Astrocyte of the spinal cord (primary cell): ENCODE data around the gene CASP14.
A peak's percentile ranks its signal among the peaks of the same experiment; 100 is the strongest.
"Not testable (repeated sequence)": the region's sequence is repeated elsewhere in the genome, so short reads cannot be mapped to it uniquely, and the experiment has no call there.

ENCODE experiments used
- DNase-seq: peaks from one replicate; pipeline ENCODE4 v3.0.0; 2011; ENCODE audit warnings: low read depth, low spot score
- H3K4me3 ChIP-seq: 2 replicates; pipeline ENCODE4 v1.5.1; 2011; ENCODE audit warnings: low read depth, mild to moderate bottlenecking, low read length, moderate library complexity
- in situ Hi-C: cut with HindIII; loops from 2 replicates; pipeline ENCODE4 v1.10.0; 2017; ENCODE audit warnings: low sequenced_read_pairs
- TF ChIP-seq, protein P1 (sequence below): IDR thresholded peaks from 2 replicates; pipeline ENCODE4 v1.5.1; 2012; ENCODE audit warnings: low read depth, mild to moderate bottlenecking, low read length, inconsistent platforms

Gene CASP14

DNA sequence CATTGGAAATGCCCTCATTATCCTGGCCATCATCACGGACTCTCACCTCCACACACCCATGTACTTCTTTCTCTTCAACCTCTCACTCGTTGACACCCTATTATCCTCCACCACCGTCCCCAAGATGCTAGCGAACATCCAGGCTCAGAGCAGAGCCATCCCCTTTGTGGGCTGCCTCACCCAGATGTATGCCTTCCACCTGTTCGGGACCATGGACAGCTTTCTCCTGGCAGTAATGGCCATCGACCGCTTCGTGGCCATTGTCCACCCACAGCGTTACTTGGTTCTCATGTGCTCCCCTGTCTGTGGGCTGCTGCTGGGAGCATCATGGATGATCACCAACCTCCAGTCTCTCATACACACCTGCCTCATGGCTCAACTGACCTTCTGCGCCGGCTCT, 37.9 kb downstream of the CASP14 start:
- DNase-seq, result no peak
- in situ Hi-C loops, result no loop called here
- TF ChIP-seq, protein P1, sequence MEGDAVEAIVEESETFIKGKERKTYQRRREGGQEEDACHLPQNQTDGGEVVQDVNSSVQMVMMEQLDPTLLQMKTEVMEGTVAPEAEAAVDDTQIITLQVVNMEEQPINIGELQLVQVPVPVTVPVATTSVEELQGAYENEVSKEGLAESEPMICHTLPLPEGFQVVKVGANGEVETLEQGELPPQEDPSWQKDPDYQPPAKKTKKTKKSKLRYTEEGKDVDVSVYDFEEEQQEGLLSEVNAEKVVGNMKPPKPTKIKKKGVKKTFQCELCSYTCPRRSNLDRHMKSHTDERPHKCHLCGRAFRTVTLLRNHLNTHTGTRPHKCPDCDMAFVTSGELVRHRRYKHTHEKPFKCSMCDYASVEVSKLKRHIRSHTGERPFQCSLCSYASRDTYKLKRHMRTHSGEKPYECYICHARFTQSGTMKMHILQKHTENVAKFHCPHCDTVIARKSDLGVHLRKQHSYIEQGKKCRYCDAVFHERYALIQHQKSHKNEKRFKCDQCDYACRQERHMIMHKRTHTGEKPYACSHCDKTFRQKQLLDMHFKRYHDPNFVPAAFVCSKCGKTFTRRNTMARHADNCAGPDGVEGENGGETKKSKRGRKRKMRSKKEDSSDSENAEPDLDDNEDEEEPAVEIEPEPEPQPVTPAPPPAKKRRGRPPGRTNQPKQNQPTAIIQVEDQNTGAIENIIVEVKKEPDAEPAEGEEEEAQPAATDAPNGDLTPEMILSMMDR, result no peak
- H3K4me3 ChIP-seq, result no peak overlapping the region

DNA sequence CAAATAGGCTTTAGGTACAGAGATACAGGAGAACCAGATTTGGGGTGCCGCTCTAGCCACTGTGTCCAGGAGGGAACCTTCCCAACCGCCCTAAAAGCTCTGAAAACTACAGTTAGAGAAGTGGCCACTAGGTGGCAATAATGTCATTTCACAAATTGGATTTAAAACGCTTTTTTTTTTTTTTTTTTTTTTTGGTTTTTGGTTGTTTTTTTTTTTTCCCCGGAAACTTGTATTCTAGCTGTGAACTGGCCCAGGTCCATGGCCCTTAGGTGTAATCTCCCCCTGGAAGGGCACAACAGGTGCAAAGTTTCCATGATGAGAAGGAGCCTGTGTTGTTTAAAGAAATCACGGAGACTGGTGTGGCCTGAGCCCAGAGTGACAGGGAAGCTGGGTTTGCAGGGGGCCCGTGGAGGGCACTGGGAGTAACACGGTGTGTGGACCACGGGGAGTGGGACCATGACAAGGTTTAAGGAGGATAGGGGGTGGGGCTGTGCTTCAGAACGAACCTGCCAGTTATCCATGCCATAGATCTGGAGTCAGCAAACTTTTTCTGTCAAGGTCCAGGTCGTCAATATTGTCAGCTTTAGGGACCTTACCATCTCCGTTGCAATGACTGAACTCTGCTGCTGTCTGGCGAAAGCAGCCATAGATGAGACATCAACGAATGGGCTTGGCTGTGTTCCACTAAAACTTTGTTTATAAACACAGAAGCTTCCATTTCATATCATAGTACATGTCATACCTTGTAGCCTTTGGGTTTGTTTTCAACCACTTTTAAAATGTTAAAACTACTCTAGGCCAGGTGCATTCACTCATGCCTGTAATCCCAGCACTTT, 42.9 kb downstream of the CASP14 start:
- in situ Hi-C loops, result no loop called here
- DNase-seq, result peak; percentile 70
- TF ChIP-seq, protein P1, result peak; percentile 56
- H3K4me3 ChIP-seq, result no peak overlapping the region

DNA sequence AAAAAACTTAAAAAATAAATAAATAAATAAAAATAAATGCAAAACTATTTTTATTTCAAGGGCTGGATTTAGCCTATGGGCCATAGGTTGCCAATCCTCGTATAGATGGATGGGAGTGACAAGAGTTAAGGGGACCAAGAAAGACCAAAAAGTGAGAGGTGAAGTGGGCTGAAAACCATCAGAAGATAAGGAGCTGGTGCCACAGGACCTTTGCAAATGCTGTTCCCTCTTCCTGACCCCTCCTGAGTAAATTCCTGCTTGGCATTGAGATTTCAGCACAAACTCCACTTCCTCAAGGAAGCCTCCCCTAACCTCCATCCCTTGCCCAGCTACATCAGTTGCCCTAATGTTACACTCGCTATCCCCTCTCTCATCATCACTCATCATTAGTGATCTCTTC, 43.7 kb downstream of the CASP14 start:
- in situ Hi-C loops, result no loop called here
- TF ChIP-seq, protein P1, result no peak
- no peak overlapping the region for H3K4me3 ChIP-seq
- DNase-seq, result no peak

DNA sequence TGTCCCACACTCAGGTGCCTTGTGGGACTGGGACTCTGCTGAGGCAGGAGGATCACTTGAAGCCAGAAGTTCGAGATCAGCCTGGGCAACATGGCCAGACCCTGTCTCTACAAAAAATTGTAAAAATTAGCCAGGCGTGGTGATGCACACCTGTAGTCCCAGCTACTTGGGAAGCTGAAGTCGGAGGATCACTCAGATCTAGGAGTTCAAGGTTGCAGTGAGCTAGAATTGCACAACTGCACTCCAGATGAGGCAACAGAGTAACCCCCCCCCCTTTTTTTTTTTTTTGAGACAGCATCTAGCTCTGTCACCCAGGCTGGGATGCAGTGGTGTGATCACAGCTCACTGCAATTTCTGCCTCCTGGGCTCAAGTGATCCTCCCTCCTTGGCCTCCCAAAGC, 46.9 kb downstream of the CASP14 start:
- TF ChIP-seq, protein P1, result no peak
- H3K4me3 ChIP-seq, result no peak overlapping the region
- DNase-seq, result no peak
- in situ Hi-C loops, result no loop called here

DNA sequence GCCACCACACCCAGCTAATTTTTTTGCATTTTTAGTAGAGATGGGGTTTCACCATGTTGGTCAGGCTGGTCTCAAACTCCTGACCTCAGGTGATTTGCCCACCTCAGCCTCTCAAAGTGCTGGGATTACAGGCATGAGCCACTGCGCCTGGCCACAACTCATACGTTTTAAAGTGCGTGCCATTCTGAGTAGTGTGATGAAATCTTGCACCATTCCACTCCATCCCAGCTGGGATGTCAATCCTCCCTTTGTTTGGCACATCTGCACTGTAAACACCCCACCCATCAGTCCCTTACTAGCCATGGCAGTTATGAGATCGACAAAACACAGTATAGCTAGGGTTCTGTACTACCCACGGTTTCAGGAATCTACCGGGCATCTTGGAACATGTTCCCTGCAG, 48.7 kb downstream of the CASP14 start:
- H3K4me3 ChIP-seq, in situ Hi-C loops, DNase-seq: not testable (repeated sequence)

DNA sequence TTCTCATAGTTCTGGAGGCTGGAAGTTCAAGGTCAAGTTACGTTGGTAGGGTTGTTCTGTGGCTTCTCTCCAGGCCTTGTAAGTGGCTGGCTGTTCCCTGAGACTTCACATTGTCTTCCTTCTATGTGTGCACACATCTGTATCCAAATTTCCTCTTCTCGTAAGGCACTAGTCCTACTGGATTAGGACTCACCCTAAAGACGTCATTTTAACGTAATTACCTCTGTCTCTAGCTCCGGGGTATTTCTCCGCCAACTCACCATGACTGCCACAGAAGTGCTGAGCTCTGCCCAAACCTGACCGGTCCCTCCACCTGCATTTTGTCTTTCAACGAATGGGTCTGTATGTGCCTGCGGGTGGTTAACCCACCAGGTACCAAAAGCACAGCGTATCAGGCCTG, 49.2 kb downstream of the CASP14 start:
- TF ChIP-seq, protein P1, result no peak
- no peak for DNase-seq
- H3K4me3 ChIP-seq, result no peak overlapping the region
- in situ Hi-C loops, result no loop called here

DNA sequence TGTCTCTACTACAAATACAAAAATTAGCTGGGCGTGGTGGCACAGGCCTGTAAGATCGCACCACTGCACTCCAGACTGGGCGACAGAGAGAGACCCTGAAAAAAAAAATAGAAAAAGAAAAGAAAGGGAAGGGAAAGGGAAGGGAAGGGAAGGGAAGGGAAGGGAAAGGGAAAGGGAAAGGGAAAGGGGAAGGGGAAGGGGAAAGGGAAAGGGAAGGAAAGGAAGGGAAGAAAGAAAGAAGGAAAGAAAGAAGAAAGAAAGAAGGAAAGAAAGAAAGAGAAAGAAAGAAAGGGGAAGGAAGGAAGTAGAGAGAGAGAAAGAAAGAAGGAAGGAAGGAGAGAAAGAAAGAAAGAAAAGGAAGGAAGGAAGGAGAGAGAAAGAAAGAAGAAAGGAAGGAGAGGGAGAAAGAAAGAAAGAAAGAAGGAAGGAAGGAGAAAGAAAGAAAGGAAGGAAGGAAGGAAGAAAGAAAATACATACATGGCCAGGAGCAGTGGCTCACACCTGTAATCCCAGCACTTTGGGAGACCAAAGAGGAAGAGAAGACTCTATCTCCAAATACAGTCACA, 49.8 kb downstream of the CASP14 start:
- in situ Hi-C loops, result no loop called here
- TF ChIP-seq, protein P1, result no peak
- no peak for DNase-seq
- H3K4me3 ChIP-seq, result no peak overlapping the region
